HG03159 (cell line): Measurements from ENCODE around the gene KRTAP10-5.
"Not testable (repeated sequence)": the region's sequence is repeated elsewhere in the genome, so short reads cannot be mapped to it uniquely, and the experiment has no call there.

Experiments used
- ATAC-seq: cut with Tn5 transposase; IDR thresholded peaks from one replicate; pipeline ENCODE4 v1.9.1; 2021; ENCODE audit warnings: mild to moderate bottlenecking, moderate library complexity; ENCODE audit not compliant: unreplicated experiment

The KRTAP10-5 gene

GRCh38 chr21:44611551-44611950 is 31.1 kb upstream of the KRTAP10-5 start:
- ATAC-seq: no peak

GRCh38 chr21:44610157-44610843 is 29.9 kb upstream of the KRTAP10-5 start:
- ATAC-seq: not testable (repeated sequence)

GRCh38 chr21:44609193-44609592 is 28.8 kb upstream of the KRTAP10-5 start:
- no peak for ATAC-seq

GRCh38 chr21:44606495-44606894 is 26.1 kb upstream of the KRTAP10-5 start:
- ATAC-seq: no peak

GRCh38 chr21:44603911-44604310 is 23.5 kb upstream of the KRTAP10-5 start:
- no peak for ATAC-seq

GRCh38 chr21:44603109-44603875 is 22.9 kb upstream of the KRTAP10-5 start:
- ATAC-seq: no peak

GRCh38 chr21:44602463-44602850 is 22.1 kb upstream of the KRTAP10-5 start:
- ATAC-seq: no peak

GRCh38 chr21:44601596-44602462 is 21.4 kb upstream of the KRTAP10-5 start:
- no peak for ATAC-seq

GRCh38 chr21:44601091-44601490 is 20.7 kb upstream of the KRTAP10-5 start:
- ATAC-seq: not testable (repeated sequence)

GRCh38 chr21:44600118-44600978 is 19.9 kb upstream of the KRTAP10-5 start, which contains the start of gene KRTAP10-7:
Gene KRTAP10-7, plus strand, starts transcription at chr21:44600597. Its CDS starts 25 bp downstream, at chr21:44600622.
- ATAC-seq: not testable (repeated sequence)

GRCh38 chr21:44599264-44600029 is 19.0 kb upstream of the KRTAP10-5 start:
- no peak for ATAC-seq

- no peak for ATAC-seq
Measured at GRCh38 chr21:44598061-44598460, 17.7 kb upstream of the KRTAP10-5 start.

GRCh38 chr21:44596068-44596725 is 15.8 kb upstream of the KRTAP10-5 start:
- ATAC-seq: no peak

- no peak for ATAC-seq
Measured at GRCh38 chr21:44595524-44595923, 15.1 kb upstream of the KRTAP10-5 start.

GRCh38 chr21:44594406-44594916 is 14.1 kb upstream of the KRTAP10-5 start:
- ATAC-seq: no peak

GRCh38 chr21:44593598-44594405 is 13.4 kb upstream of the KRTAP10-5 start:
- ATAC-seq: no peak

GRCh38 chr21:44592446-44593311 is 12.3 kb upstream of the KRTAP10-5 start, which contains the start of gene KRTAP10-6:
Gene KRTAP10-6, minus strand, starts transcription at chr21:44592505. Its CDS starts 21 bp downstream, at chr21:44592484.
- no peak for ATAC-seq
